ENCODE data around the gene DCBLD1. TPM values are rescaled to one million over a fixed set of nuclear protein-coding genes. Genes with fewer than 3 reads are reported as not detected.

DCBLD1 gene
- total RNA-seq, 3 donors from 2014 or later (not counting 1 experiment from before 2014, with no cell fraction given), result 8.4 to 16.1 (median 13.0) TPM

- H3K4me3 ChIP-seq (ENCODE audit: low read length), result no peak overlapping the region
- DNase-seq (no peak), ATAC-seq (no peak)
- no peak overlapping the region for H3K27ac ChIP-seq (ENCODE audit: low read length)
- Mint-ChIP-seq H3K9me3 (no peaks in the 10 kb centered on the region), H3K36me3 (no peaks in the 10 kb centered on the region), H3K4me3 (no peak overlapping the region), H3K27ac (no peak overlapping the region), H3K27me3 (ENCODE audit: low read depth in 2 of 2) (no peaks in the 10 kb centered on the region), H3K4me1 (peaks cover 33 to 35% of the 10 kb centered on the region in 2 donors)
- no peaks in the 10 kb centered on the region for H3K9me3 ChIP-seq (ENCODE audit: control insufficient read depth, insufficient read depth, low read length)
- WGBS (ENCODE audit: insufficient coverage), result 77% methylated on average over 2 of the region's 2 CpGs
- no peaks in the 10 kb centered on the region for H3K36me3 ChIP-seq (ENCODE audit: control insufficient read depth, insufficient read depth, low read length)
- no peaks in the 10 kb centered on the region for H3K27me3 ChIP-seq (ENCODE audit: control insufficient read depth, insufficient read depth, low read length)
- no peak for TF ChIP-seq CTCF (IDR thresholded peaks at IDR 0.05)
- intact Hi-C loops (cut with micrococcal nuclease), result no loop called here
- peaks cover 22% of the 10 kb centered on the region for H3K4me1 ChIP-seq (ENCODE audit: control insufficient read depth, insufficient read depth, low read length)
Observed at GRCh38 chr6:117552618-117553017, 70.1 kb downstream of the DCBLD1 start.

- Histone ChIP-seq H3K9me3 (ENCODE audit: control insufficient read depth, insufficient read depth, low read length) (no peaks in the 10 kb centered on the region), H3K36me3 (ENCODE audit: control insufficient read depth, insufficient read depth, low read length) (no peaks in the 10 kb centered on the region), H3K4me3 (ENCODE audit: low read length) (no peak overlapping the region), H3K4me1 (ENCODE audit: control insufficient read depth, insufficient read depth, low read length) (peaks cover 18% of the 10 kb centered on the region), H3K27me3 (ENCODE audit: control insufficient read depth, insufficient read depth, low read length) (no peaks in the 10 kb centered on the region), H3K27ac (ENCODE audit: low read length) (no peak overlapping the region)
- TF ChIP-seq CTCF (IDR thresholded peaks at IDR 0.05), result no peak
- H3K4me3 Mint-ChIP-seq, result no peak overlapping the region
- H3K4me1 Mint-ChIP-seq, result peaks cover 30% of the 10 kb centered on the region in 2 donors
- H3K9me3 Mint-ChIP-seq, result no peaks in the 10 kb centered on the region
- intact Hi-C loops (cut with micrococcal nuclease), result no loop called here
- H3K27ac Mint-ChIP-seq, result no peak overlapping the region
- WGBS (ENCODE audit: insufficient coverage), result 28% methylated on average over 3 of the region's 3 CpGs
- DNase-seq, result no peak
- no peaks in the 10 kb centered on the region for H3K27me3 Mint-ChIP-seq (ENCODE audit: low read depth in 2 of 2)
- H3K36me3 Mint-ChIP-seq, result no peaks in the 10 kb centered on the region
- no peak for ATAC-seq
Observed at GRCh38 chr6:117553142-117553541, 70.7 kb downstream of the DCBLD1 start.

GRCh38 chr6:117555262-117555849 is 72.9 kb downstream of the DCBLD1 start:
- H3K9me3 Mint-ChIP-seq, result no peaks in the 10 kb centered on the region
- ATAC-seq (no peak), DNase-seq (peak in 1 of 2 donors; percentile 15)
- H3K36me3 Mint-ChIP-seq, result no peaks in the 10 kb centered on the region
- no peak overlapping the region for H3K4me3 ChIP-seq (ENCODE audit: low read length)
- intact Hi-C loops (cut with micrococcal nuclease), result loop anchor here (5.0 kb wide), 1 partner anchor 208 kb away; no protein-coding TSS in a partner anchor
- peaks cover 5% of the 10 kb centered on the region for H3K4me1 ChIP-seq (ENCODE audit: control insufficient read depth, insufficient read depth, low read length)
- H3K36me3 ChIP-seq (ENCODE audit: control insufficient read depth, insufficient read depth, low read length), result no peaks in the 10 kb centered on the region
- H3K4me1 Mint-ChIP-seq, result peaks cover 8 to 12% of the 10 kb centered on the region in 2 donors
- 18% methylated on average over 2 of the region's 3 CpGs for whole genome bisulfite sequencing (ENCODE audit: insufficient coverage)
- no peak overlapping the region for H3K27ac ChIP-seq (ENCODE audit: low read length)
- no peak overlapping the region for H3K4me3 Mint-ChIP-seq
- no peaks in the 10 kb centered on the region for H3K27me3 Mint-ChIP-seq (ENCODE audit: low read depth in 2 of 2)
- no peak overlapping the region for H3K27ac Mint-ChIP-seq
- no peaks in the 10 kb centered on the region for H3K27me3 ChIP-seq (ENCODE audit: control insufficient read depth, insufficient read depth, low read length)
- no peaks in the 10 kb centered on the region for H3K9me3 ChIP-seq (ENCODE audit: control insufficient read depth, insufficient read depth, low read length)
- TF ChIP-seq CTCF (IDR thresholded peaks at IDR 0.05), result no peak
